A673 (cell line): ENCODE data around the gene SOX6.

Experiments
- CTCF ChIP-seq: fragments of 300-800, 200-600 bp; sonication (generic); conservative IDR thresholded peaks from 2 replicates; pipeline ENCODE4 v1.5.1; 2017; ENCODE audit warnings: low read depth, mild to moderate bottlenecking, antibody characterized with exemption, low read length, moderate library complexity, mixed read lengths
- EZH2 ChIP-seq: fragments of 200-600 bp; sonication (generic); IDR thresholded peaks from 2 replicates; pipeline ENCODE4 v1.6.1; 2017; ENCODE audit warnings: borderline replicate concordance, low read depth, mild to moderate bottlenecking, mixed read lengths, antibody characterized with exemption, low read length; ENCODE audit not compliant: poor library complexity, severe bottlenecking

GRCh38 chr11:15947681-15948648 lies 408.4 kb downstream of the SOX6 start:
- TF ChIP-seq CTCF (no peak), EZH2 (no peak)
